AG09319 (cell line): ENCODE measurements around the gene HOXA11.

ENCODE experiments used
- DNase-seq: peaks from one replicate; pipeline ENCODE4 v3.0.0-alpha.2; 2010; ENCODE audit warnings: low read depth; ENCODE audit errors: extremely low read depth
- TF ChIP-seq, protein P1 (sequence below): IDR thresholded peaks from 2 replicates; pipeline ENCODE4 v1.5.1; 2011; ENCODE audit warnings: low read depth, mild to moderate bottlenecking, inconsistent platforms, low read length, moderate library complexity

HOXA11 gene

DNA sequence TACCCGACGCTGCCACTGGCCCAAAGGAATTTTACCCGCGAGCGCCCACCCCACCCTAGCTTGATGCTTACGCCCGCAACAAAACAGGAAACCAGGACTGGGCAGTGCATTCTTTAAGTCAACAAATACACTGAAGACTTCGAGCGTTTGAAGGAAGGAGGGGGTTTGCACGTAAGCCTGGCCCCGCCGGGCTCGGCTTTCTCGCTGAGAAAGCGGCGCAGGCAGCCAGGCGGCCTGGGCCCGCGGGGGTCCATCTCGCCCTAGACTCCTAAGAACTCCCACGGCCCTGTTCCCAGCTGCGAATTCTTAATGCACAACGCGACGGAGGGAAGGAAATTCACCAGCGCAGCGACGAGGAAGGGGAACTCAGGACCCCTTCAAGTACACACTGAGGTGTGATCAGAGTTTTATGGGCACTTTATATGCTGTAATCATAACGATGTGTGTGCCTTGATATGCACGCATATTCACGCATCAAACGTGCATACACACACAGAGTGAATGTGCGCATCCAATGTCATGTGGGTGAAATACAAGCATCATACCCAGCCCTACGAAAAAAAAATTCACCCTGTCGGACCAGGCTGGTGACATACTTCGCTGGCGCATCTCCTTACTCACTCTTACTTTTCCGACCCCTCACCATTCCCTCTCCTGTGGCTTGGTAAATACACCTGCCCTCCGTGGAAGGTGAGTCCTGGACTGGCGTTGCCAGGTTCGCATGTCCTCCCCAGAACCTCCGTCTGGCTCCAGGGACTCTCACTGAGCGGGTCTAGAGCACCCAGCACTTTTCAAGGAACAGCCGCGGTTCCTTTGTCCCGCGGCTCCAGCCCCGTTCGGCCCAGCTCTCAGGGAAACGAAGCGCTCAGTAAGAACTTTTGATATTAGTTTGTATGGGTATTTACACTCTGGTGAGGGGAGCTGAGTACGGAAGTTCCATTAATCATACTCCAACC lies 20.6 kb upstream of the HOXA11 start:
- DNase-seq, result no peak
- TF ChIP-seq, protein P1, sequence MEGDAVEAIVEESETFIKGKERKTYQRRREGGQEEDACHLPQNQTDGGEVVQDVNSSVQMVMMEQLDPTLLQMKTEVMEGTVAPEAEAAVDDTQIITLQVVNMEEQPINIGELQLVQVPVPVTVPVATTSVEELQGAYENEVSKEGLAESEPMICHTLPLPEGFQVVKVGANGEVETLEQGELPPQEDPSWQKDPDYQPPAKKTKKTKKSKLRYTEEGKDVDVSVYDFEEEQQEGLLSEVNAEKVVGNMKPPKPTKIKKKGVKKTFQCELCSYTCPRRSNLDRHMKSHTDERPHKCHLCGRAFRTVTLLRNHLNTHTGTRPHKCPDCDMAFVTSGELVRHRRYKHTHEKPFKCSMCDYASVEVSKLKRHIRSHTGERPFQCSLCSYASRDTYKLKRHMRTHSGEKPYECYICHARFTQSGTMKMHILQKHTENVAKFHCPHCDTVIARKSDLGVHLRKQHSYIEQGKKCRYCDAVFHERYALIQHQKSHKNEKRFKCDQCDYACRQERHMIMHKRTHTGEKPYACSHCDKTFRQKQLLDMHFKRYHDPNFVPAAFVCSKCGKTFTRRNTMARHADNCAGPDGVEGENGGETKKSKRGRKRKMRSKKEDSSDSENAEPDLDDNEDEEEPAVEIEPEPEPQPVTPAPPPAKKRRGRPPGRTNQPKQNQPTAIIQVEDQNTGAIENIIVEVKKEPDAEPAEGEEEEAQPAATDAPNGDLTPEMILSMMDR, result no peak

DNA sequence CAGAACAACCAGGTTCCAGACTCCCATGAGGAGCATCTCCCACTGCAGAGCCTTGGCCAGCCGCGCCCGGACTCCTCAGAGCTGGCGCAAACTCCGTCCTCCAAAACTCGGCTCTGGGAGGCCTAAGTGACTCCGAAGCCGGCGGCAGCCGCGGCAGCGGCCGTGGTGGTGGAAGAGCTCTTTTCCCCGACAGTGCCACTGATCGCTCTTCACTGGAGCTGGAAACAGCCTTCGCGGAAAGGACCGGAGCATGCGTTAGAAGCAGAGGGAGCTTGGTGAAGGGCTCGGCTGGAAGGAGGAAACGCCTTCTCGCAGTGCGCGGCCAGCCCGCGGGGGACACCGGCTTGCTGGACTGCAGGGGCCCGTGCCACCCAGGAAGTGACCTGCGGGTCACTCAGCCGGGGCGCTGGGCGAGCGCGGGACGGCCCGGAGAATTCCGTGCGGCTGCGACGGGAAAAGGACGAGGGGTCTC lies 19.9 kb upstream of the HOXA11 start:
- no peak for DNase-seq
- TF ChIP-seq, protein P1, result no peak

DNA sequence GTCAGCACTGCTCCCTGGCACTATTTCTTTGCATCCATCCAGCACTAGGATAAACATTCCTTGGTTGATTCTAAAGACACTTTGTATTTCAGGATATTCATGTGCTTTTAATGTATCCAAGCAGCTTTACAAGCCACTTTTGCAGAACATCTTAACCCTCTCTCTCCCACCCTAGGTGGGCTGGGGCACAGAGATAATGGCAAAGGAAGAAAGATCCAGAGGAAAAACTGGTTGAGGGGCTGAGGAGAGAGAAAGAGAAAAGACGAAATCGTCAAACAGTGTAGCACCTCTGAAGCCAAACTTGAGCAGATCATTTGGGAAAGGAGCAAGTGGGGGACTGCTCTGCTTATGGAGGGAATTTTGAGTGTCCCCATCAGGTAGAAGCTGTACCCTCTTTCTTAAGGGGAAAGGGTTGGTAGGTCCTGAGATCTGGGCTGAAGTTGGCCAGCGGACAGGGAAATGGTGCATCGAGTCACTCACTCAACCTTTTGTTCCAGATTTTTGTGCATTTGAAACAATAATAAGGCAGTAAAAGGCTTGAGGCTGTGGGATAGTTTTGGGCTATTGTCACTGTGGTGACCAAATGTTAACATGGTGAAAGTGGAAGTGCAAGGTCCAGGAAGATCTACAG lies 19.0 kb upstream of the HOXA11 start:
- TF ChIP-seq, protein P1, result no peak
- DNase-seq, result no peak

DNA sequence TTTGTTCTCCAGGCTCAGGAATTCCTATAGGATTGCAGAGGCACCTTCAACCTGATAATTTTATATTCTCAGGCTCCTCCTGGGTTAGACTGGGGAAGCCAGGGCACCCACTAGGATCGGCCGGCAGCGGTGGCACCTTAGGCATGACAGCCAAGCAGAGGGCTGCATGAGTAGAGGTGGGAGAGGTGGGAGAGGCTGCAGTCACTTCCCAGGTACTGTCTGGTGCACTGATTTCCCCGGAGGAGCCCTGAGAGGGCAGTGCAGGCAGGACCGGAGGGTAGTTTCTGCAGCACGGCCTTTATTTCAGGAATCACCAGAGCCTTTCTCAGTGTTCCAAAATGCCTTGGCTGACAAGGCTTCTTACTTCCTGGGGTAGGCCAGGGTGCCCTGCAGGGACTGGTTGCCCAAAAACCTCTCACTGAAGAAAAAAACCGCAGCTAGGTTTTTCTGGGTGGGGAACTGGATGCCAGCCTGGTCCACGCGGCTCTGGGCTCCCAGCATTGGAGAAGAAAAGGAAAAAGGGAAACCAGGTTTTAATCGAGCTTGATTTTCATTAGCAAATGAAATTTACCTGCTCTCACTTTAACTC lies 18.4 kb upstream of the HOXA11 start:
- TF ChIP-seq, protein P1, result no peak
- DNase-seq, result no peak

DNA sequence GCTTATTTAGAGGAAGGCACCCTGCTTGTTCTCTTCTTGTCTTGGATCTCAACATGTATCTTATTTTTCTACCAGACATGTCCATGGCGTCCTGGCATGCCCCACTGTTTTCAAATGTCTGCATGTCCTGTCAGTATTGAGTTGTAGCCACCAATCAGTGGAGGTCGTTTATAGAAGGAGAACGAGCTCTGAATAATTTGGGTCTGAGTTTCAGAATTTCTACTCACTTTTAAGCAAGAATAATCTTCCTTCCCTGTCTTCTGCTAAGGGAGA lies 17.8 kb upstream of the HOXA11 start:
- TF ChIP-seq, protein P1, result no peak
- DNase-seq, result no peak

DNA sequence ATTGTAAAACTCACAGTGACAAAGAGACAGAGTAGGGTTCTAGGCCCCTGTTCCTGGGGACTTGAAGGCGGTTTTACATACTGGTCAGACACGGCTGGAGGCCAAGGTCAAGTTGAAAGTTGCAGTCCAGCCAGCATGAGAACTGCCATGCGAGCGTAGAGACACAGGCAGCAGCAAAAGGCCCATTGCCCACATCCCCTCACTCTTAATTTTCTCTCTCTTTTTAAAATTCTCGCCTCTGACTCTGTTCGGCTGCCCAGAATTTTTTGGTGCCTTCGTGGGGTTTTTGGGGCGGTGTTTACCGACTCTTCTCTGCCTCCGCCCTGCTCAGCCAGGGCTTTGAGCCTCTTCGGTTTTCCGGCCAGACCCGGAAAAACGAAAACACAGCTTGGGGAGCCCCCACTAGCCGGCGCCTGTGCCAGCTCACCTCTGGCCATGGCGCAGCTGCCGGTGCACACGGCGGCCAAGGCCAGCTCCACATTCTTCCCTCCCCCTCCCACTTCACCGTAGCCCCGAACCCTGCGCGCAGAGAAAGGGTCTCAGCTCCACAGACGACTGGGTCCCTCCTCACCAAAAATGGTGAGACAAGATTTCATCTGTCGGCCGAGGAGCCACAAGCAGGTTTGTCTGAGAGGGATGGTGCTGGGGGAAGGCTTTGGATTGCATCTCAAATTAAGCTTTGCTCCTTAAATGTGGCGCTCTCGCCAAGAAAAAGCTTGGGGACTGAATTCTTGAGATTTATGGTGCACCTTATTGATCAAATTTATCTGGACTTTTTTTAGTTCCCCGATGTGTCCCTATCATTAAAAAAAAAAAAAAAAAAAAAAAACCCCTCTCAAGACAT lies 17.2 kb upstream of the HOXA11 start:
- DNase-seq, result no peak
- TF ChIP-seq, protein P1, result no peak
